HepG2 (cell line): ENCODE results near the gene SUB1. TPM values are rescaled to one million over a fixed set of nuclear protein-coding genes. Genes with fewer than 3 reads are reported as not detected.

ENCODE experiments used
- ATAC-seq: fragments of 200-7000 bp; cut with Tn5 transposase; 3 replicates; pipeline ENCODE4 v1.9.1; 2020; ENCODE audit warnings: mild to moderate bottlenecking, moderate library complexity
- BruUV-seq: library from RNA; stranded (reverse); fragments of 400-500 nt; replicated peaks from 2 replicates; lab custom pipeline; 2021; lab: Mats Ljungman, UMichigan
- CTCF ChIA-PET: fragments of 300-600 bp; formaldehyde crosslinking; extraction: SDS; loops from one replicate; lab custom pipeline; 2021; ENCODE audit warnings: low total read pairs, inconsistent platforms, low intra/inter-chr PET ratio; lab: Yijun Ruan, JAX
- POLR2A ChIA-PET: fragments of 350-600 bp; sonication (Branson Sonifier 250); formaldehyde crosslinking; loops from one replicate; lab custom pipeline; 2020; ENCODE audit warnings: antibody characterized with exemption, inconsistent platforms; lab: Yijun Ruan, JAX
- DNase-seq: peaks from one replicate; pipeline ENCODE4 v3.0.0-alpha.2; 2015; ENCODE audit warnings: low spot score
- FAIRE-seq: peaks from 3 replicates; lab custom pipeline; 2011; peaks lifted over from hg19 to GRCh38; lab: Jason Lieb, UNC
- H2AFZ ChIP-seq: one replicate; pipeline ENCODE4 v1.6.1; 2011; ENCODE audit warnings: low read length, inconsistent platforms
- H3K27ac ChIP-seq: fragments of 300-600 bp; 3 replicates; pipeline ENCODE4 v1.8.0; 2011; ENCODE audit warnings: mixed run types, mild to moderate bottlenecking, mixed read lengths, low read length, inconsistent platforms; ENCODE audit not compliant: insufficient read depth; ENCODE audit errors: extremely low read length
- H3K27me3 ChIP-seq, 2 experiments: fragments of 200-600 bp in 1 of 2; 2 replicates in 1 of 2; 3 replicates in 1 of 2; pipeline versions ENCODE4 v1.6.0 to v1.8.0; 2011; ENCODE audit warnings: low read length in 2 of 2, mild to moderate bottlenecking in 2 of 2, moderate library complexity in 2 of 2, inconsistent platforms in 1 of 2; ENCODE audit not compliant: insufficient read depth in 2 of 2, control insufficient read depth in 1 of 2
- H3K36me3 ChIP-seq, 2 experiments: fragments of 200-600 bp in 1 of 2; replicated peaks in 1 of 2; 2 replicates in 1 of 2; 3 replicates in 1 of 2; pipeline versions ENCODE4 v1.5.1 to v1.8.0; 2011; ENCODE audit warnings: low read length in 2 of 2, inconsistent platforms in 1 of 2; ENCODE audit not compliant: insufficient read depth in 2 of 2, control insufficient read depth in 1 of 2
- H3K4me1 ChIP-seq: 2 replicates; pipeline ENCODE4 v1.5.1; 2012; ENCODE audit warnings: low read length, inconsistent platforms; ENCODE audit not compliant: insufficient read depth
- H3K4me2 ChIP-seq: 2 replicates; pipeline ENCODE4 v1.6.0; 2011; ENCODE audit warnings: low read depth, low read length, inconsistent platforms
- H3K4me3 ChIP-seq, 3 experiments: fragments of 200-600 bp in 1 of 3; sonication (generic), shearing (Covaris generic) in 1 of 3; replicated peaks in 1 of 3; 2 replicates each; pipeline ENCODE4 v1.5.1; 2011 to 2016; ENCODE audit warnings: low read length in 3 of 3, inconsistent platforms in 2 of 3, low read depth in 2 of 3, mild to moderate bottlenecking in 2 of 3, control low read depth in 1 of 3, mixed read lengths in 1 of 3; ENCODE audit not compliant: insufficient read depth in 1 of 3
- H3K79me2 ChIP-seq: one replicate; pipeline ENCODE4 v1.6.1; 2011; ENCODE audit warnings: low read length, inconsistent platforms; ENCODE audit not compliant: insufficient read depth
- H3K9ac ChIP-seq: 2 replicates; pipeline ENCODE4 v1.6.0; 2011; ENCODE audit warnings: mild to moderate bottlenecking, low read depth, low read length, inconsistent platforms; ENCODE audit not compliant: insufficient read depth
- H3K9me3 ChIP-seq: 2 replicates; pipeline ENCODE4 v1.5.1; 2012; ENCODE audit warnings: mild to moderate bottlenecking, low read length
- H4K20me1 ChIP-seq: 2 replicates; pipeline ENCODE4 v1.6.0; 2011; ENCODE audit warnings: inconsistent platforms, mild to moderate bottlenecking, low read length, moderate library complexity; ENCODE audit not compliant: insufficient read depth
- WGBS: methylation state at CpG from one replicate; pipeline ENCODE4 v1.1.6; 2017; ENCODE audit warnings: low lambda C conversion rate; 5-methylcytosine and 5-hydroxymethylcytosine counted together
- in situ Hi-C: cut with HindIII; loops from 2 replicates; pipeline ENCODE4 v1.10.0; 2017; ENCODE audit warnings: low pct_unique_long_range_greater_than_20kb; ENCODE audit not compliant: extremely low pct_ligation_motif_present
- intact Hi-C: fragments of 100-400 bp; cut with micrococcal nuclease; formaldehyde crosslinking; loops from one replicate; pipeline ENCODE4 v1.10.0; 2022; ENCODE audit not compliant: unreplicated experiment
- polyA plus RNA-seq, 8 experiments: library from polyadenylated mRNA; depleted of rRNA in 3 of 8; stranded (reverse) in 7 of 8; unstranded in 1 of 8; fragments of >200 nt; fragmentation: Illumina TruSeq in 4 of 8; extraction: Trizol in 4 of 8; gene quantifications; 2 replicates each; pipeline versions ENCODE4 v1.2.1 to v1.2.3, GENCODE V29; 2011 to 2016; ENCODE audit warnings: low read depth in 4 of 8, missing spikeins in 1 of 8, mixed read lengths in 1 of 8; ENCODE audit not compliant: insufficient read depth in 1 of 8
- total RNA-seq, 5 experiments: library from RNA; depleted of rRNA; stranded (reverse); fragments of >200 nt; fragmentation: Illumina TruSeq; extraction: Trizol; gene quantifications; 2 replicates each; pipeline ENCODE4 v1.2.3, GENCODE V29; 2016; ENCODE audit warnings: low read depth in 1 of 5
- TF ChIP-seq, protein P1 (sequence below): sonication (generic); formaldehyde crosslinking; IDR thresholded peaks from 2 replicates; pipeline ENCODE4 v1.9.0; 2021; ENCODE audit warnings: mild to moderate bottlenecking, missing genetic modification reagents

SUB1 gene
- total and polyA plus RNA-seq, 2 of the 13 experiments (the other 11 are each of a cell fraction or from before 2014, with no cell fraction given): 182 to 693 TPM

DNA sequence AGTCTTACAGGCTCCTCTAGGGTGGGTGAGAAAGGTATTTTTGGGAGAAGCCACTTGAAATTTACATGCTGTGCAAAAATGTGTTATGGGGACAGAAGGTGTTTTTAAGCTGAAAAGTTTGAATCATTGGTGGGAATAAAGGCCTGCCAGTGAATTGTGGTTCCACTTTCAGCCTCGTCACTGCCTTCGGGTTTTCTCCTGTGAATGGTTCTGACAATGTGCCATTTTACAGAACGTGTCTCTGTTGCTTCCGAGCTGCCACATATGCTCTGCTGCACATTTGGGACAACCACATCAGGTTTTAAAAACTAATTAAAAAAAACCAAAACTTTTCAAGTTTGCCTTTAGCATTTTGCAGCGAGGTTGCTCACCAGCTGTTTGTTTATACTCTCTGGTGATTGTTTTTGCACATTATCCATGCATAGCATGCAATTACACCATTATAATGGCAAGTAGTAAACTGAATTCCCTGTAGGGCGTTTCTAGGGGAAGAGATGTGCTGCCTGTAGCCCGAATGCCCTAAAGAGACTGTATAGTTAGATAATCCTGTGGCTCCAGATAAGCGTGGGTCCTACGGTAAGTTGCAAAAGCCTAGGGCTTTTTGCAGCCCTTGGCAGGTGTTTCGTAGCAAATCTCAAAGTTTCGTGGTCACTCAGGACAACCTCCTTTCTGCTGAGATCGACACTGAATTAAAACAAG is 40.1 kb upstream of the SUB1 start:
- H3K4me2 ChIP-seq: no peak overlapping the region
- 88% methylated on average over 12 of the region's 12 CpGs for whole genome bisulfite sequencing
- in situ Hi-C loops: no loop called here
- peaks cover 9% of the 10 kb centered on the region for H3K4me1 ChIP-seq
- no peaks in the 10 kb centered on the region for H3K27me3 ChIP-seq
- H2AFZ ChIP-seq: no peak overlapping the region
- ATAC-seq (no peak), DNase-seq (no peak), FAIRE-seq (no peak)
- no peaks in the 10 kb centered on the region for H4K20me1 ChIP-seq
- CTCF ChIA-PET: no interaction called here
- H3K27ac ChIP-seq: no peak overlapping the region
- TF ChIP-seq, protein P1, sequence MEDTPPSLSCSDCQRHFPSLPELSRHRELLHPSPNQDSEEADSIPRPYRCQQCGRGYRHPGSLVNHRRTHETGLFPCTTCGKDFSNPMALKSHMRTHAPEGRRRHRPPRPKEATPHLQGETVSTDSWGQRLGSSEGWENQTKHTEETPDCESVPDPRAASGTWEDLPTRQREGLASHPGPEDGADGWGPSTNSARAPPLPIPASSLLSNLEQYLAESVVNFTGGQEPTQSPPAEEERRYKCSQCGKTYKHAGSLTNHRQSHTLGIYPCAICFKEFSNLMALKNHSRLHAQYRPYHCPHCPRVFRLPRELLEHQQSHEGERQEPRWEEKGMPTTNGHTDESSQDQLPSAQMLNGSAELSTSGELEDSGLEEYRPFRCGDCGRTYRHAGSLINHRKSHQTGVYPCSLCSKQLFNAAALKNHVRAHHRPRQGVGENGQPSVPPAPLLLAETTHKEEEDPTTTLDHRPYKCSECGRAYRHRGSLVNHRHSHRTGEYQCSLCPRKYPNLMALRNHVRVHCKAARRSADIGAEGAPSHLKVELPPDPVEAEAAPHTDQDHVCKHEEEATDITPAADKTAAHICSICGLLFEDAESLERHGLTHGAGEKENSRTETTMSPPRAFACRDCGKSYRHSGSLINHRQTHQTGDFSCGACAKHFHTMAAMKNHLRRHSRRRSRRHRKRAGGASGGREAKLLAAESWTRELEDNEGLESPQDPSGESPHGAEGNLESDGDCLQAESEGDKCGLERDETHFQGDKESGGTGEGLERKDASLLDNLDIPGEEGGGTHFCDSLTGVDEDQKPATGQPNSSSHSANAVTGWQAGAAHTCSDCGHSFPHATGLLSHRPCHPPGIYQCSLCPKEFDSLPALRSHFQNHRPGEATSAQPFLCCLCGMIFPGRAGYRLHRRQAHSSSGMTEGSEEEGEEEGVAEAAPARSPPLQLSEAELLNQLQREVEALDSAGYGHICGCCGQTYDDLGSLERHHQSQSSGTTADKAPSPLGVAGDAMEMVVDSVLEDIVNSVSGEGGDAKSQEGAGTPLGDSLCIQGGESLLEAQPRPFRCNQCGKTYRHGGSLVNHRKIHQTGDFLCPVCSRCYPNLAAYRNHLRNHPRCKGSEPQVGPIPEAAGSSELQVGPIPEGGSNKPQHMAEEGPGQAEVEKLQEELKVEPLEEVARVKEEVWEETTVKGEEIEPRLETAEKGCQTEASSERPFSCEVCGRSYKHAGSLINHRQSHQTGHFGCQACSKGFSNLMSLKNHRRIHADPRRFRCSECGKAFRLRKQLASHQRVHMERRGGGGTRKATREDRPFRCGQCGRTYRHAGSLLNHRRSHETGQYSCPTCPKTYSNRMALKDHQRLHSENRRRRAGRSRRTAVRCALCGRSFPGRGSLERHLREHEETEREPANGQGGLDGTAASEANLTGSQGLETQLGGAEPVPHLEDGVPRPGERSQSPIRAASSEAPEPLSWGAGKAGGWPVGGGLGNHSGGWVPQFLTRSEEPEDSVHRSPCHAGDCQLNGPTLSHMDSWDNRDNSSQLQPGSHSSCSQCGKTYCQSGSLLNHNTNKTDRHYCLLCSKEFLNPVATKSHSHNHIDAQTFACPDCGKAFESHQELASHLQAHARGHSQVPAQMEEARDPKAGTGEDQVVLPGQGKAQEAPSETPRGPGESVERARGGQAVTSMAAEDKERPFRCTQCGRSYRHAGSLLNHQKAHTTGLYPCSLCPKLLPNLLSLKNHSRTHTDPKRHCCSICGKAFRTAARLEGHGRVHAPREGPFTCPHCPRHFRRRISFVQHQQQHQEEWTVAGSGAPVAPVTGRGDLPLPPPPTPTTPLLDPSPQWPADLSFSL (CRISPR knock-in tag): no peak
- POLR2A ChIA-PET: no interaction called here
- H3K9ac ChIP-seq: no peak overlapping the region
- no peaks in the 10 kb centered on the region for H3K79me2 ChIP-seq
- H3K4me3 ChIP-seq: no peak overlapping the region
- H3K9me3 ChIP-seq: no peaks in the 10 kb centered on the region
- intact Hi-C loops: no loop called here
- no TSS peak for BruUV-seq
- H3K36me3 ChIP-seq: 0 out of 5 replicates have a peak, but pooled peaks cover 0 to 2% of the 10 kb centered on the region in 2 experiments
